ENCODE results near the gene NRXN3.
A peak's percentile ranks its signal among the peaks of the same experiment; 100 is the strongest.
"Not testable (repeated sequence)": the region's sequence is repeated elsewhere in the genome, so short reads cannot be mapped to it uniquely, and the experiment has no call there.

NRXN3 gene

DNA sequence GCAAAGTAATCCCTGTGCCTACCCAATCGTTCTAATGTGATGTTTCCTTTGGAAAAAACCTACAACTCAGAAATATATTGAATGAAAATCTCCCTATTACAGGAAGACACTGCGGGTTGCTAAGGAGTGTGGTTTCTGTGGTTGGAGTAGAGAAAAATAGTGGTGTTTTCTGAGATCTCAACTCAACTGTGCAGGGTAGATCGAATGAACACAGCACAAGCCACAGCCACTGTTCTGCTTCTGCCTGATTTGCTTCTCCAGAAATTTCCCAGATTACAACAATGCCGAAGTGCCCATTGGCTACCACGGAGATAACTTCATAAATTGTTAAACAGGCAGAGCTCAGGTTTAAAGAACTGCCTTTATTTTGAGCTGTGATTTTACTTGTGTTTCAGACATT lies 1560.8 kb downstream of the NRXN3 start:
- peak; percentile 48 for DNase-seq (ENCODE audit: low read depth, low spot score)
- no peak overlapping the region for H3K4me3 ChIP-seq (ENCODE audit: low read length)

- no peak overlapping the region for H3K4me3 ChIP-seq (ENCODE audit: low read length)
- no peak for DNase-seq (ENCODE audit: low read depth, low spot score)
Measured at GRCh38 chr14:79732911-79733655, 1562.9 kb downstream of the NRXN3 start.

GRCh38 chr14:79734151-79734550 lies 1564.0 kb downstream of the NRXN3 start:
- H3K4me3 ChIP-seq (ENCODE audit: low read length), result no peak overlapping the region
- no peak for DNase-seq (ENCODE audit: low read depth, low spot score)

DNA sequence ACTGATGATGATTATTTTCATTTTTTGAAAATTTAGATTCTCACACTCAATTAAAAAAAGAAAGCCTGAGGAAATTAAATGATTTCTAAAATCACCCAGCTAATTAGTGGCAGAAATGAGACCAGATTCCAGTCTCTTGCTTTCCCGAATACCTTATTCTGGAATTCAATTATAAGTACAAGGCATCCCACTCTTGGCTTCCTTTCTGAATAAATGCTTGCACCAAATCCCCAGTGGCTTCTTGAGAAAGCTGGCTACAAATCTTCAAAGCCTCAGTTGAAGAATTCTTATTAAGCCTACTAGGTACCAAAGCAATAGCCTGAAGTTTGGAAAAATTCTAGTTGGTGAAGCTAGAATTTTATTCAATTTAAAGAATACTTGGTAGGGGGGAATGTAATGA lies 1564.5 kb downstream of the NRXN3 start:
- DNase-seq (ENCODE audit: low read depth, low spot score), result no peak
- H3K4me3 ChIP-seq (ENCODE audit: low read length), result no peak overlapping the region

- H3K4me3 ChIP-seq (ENCODE audit: low read length), result no peak overlapping the region
- DNase-seq (ENCODE audit: low read depth, low spot score), result no peak
Measured at GRCh38 chr14:79735121-79735520, 1564.9 kb downstream of the NRXN3 start.

GRCh38 chr14:79740066-79740601 lies 1570.0 kb downstream of the NRXN3 start:
- no peak for DNase-seq (ENCODE audit: low read depth, low spot score)
- H3K4me3 ChIP-seq (ENCODE audit: low read length), result no peak overlapping the region

GRCh38 chr14:79742142-79742541 lies 1572.0 kb downstream of the NRXN3 start:
- no peak for DNase-seq (ENCODE audit: low read depth, low spot score)
- no peak overlapping the region for H3K4me3 ChIP-seq (ENCODE audit: low read length)

DNA sequence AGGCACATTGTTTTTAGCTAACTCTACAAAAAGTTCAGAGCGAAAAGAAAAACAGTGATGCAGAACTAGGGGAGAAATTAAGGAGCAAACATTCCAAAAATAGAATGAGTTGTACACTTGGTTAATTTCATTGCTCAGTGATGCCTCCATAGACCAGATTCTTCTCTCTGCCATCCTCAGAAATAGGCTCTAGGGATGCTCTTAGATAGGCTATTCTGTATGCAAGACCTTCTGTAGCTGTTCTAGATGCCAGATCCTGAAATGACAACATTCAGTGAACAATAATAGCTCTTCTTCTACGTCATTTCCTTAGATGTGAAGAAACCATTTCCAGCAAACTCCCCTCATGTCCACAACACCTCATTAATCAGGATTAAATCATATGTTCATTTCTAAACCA lies 1574.9 kb downstream of the NRXN3 start:
- H3K4me3 ChIP-seq (ENCODE audit: low read length), result no peak overlapping the region
- no peak for DNase-seq (ENCODE audit: low read depth, low spot score)

- H3K4me3 ChIP-seq (ENCODE audit: low read length), result no peak overlapping the region
- DNase-seq (ENCODE audit: low read depth, low spot score), result no peak
Measured at GRCh38 chr14:79749065-79749464, 1578.9 kb downstream of the NRXN3 start.

- no peak overlapping the region for H3K4me3 ChIP-seq (ENCODE audit: low read length)
- DNase-seq (ENCODE audit: low read depth, low spot score), result no peak
Measured at GRCh38 chr14:79758985-79759384, 1588.8 kb downstream of the NRXN3 start.

DNA sequence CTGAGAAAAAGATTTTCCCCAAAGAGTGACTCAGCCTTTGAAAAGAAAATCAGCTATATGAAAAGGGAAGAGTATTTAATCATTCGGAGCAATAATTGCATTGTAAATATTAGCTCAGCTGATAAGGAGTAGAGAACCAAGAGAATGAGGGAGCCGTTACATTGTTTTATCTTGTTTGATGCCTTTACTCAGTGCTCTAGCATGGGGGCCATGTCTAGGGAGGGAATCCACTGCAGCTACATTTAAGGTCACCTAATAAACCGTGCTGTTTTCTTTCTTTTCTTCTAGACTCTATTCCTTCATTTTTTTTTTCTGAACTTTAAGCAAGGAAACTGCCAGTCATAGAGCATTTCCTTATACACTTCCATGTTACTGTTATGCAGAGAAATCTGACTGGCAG lies 1594.2 kb downstream of the NRXN3 start:
- DNase-seq (ENCODE audit: low read depth, low spot score), result no peak
- H3K4me3 ChIP-seq (ENCODE audit: low read length), result no peak overlapping the region

DNA sequence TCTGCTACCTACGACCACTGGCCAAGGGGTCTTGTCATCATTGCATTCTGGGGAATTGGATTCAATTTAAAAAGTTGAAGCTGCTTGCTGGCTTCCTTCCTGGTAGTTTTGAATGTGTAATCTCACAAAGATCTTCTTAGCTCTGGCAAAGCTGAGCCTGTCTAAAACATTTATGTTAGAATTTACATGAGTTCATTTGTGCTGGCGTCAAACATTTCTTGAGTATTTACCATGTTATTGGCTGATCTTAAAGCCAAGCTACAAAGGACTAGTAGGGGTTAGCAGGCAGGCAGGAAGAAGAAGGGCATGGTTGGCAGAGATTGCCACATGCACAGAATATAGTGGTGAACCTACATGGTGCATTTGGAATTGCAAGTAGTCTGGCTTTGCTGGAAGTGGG lies 1596.3 kb downstream of the NRXN3 start:
- no peak for DNase-seq (ENCODE audit: low read depth, low spot score)

GRCh38 chr14:79767251-79767650 lies 1597.1 kb downstream of the NRXN3 start:
- no peak for DNase-seq (ENCODE audit: low read depth, low spot score)
- H3K4me3 ChIP-seq (ENCODE audit: low read length), result no peak overlapping the region

More for the DNA sequence above, 1596.3 kb downstream of the NRXN3 start:
- H3K4me3 ChIP-seq (ENCODE audit: low read length), result no peak overlapping the region

- not testable (repeated sequence) for H3K4me3 ChIP-seq (ENCODE audit: low read length)
Measured at GRCh38 chr14:79767721-79768120, 1597.5 kb downstream of the NRXN3 start.

GRCh38 chr14:79781882-79782281 lies 1611.7 kb downstream of the NRXN3 start:
- no peak for DNase-seq (ENCODE audit: low read depth, low spot score)
- no peak overlapping the region for H3K4me3 ChIP-seq (ENCODE audit: low read length)

More at GRCh38 chr14:79767721-79768120, 1597.5 kb downstream of the NRXN3 start:
- not testable (repeated sequence) for DNase-seq (ENCODE audit: low read depth, low spot score)

DNA sequence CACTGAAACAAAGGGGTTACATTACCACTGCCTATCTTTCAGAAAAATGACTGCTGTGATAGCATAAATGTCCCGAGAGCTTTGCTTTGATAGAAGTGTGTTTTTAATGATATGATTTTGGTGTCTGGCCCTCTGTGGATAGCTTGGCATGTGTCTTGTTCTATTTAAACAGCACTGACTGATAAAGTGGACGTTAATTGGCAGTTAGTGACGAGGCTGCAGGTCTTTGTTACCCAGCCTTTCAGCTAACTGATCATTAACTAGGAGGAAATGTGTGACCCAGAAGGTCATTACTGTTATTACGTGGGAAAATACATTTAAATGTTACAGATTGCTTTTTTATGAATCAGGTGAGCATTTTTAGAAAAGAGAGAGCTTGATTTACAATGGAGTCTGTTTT lies 1612.9 kb downstream of the NRXN3 start:
- no peak for DNase-seq (ENCODE audit: low read depth, low spot score)
- no peak overlapping the region for H3K4me3 ChIP-seq (ENCODE audit: low read length)

DNA sequence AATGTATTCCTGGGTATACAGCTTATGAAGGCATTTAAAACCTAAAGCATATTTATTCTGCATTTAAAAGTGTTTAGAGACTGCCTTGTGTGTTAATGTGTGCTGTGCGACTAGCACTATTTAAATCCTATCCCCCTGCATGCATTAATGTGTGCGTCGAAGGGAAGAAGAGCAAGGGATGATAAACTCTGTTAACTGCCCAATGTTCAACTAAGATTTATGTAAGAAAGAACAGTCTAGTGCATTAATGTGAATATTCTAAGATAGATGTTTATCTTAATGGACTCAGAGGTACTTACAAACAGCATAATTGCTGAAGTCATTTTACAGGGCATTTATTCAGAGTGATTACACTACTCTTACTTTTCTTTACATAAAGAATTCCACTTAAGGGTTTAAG lies 1616.3 kb downstream of the NRXN3 start:
- H3K4me3 ChIP-seq (ENCODE audit: low read length), result no peak overlapping the region
- DNase-seq (ENCODE audit: low read depth, low spot score), result no peak

- DNase-seq (ENCODE audit: low read depth, low spot score), result no peak
Measured at GRCh38 chr14:79788346-79788745, 1618.2 kb downstream of the NRXN3 start.

GRCh38 chr14:79791055-79791732 lies 1621.0 kb downstream of the NRXN3 start:
- no peak for DNase-seq (ENCODE audit: low read depth, low spot score)
- H3K4me3 ChIP-seq (ENCODE audit: low read length), result no peak overlapping the region

More at GRCh38 chr14:79788346-79788745, 1618.2 kb downstream of the NRXN3 start:
- H3K4me3 ChIP-seq (ENCODE audit: low read length), result no peak overlapping the region

DNA sequence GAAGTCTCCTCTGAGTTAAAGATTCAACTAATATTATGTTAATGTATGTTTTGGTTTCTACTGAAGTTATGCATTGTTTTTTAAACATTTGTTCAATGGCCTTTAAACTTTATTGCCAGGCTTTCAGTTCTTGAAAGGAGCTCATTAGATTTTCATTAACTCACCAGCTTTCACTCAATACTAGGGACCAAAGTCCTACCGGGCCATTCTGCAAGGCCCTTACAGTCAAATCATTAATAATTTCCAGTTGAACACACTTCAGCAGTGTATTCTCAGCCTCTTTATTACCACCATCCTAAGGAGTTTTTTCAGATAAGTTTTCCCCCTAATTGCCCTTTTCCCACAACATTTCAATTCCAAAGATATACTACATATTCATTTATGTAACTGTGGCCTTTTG lies 1631.9 kb downstream of the NRXN3 start:
- DNase-seq (ENCODE audit: low read depth, low spot score), result no peak
- no peak overlapping the region for H3K4me3 ChIP-seq (ENCODE audit: low read length)
